ENCODE results near the gene WIZ.
A peak's percentile ranks its signal among the peaks of the same experiment; 100 is the strongest.
"Not testable (repeated sequence)": the region's sequence is repeated elsewhere in the genome, so short reads cannot be mapped to it uniquely, and the experiment has no call there.

WIZ gene

DNA sequence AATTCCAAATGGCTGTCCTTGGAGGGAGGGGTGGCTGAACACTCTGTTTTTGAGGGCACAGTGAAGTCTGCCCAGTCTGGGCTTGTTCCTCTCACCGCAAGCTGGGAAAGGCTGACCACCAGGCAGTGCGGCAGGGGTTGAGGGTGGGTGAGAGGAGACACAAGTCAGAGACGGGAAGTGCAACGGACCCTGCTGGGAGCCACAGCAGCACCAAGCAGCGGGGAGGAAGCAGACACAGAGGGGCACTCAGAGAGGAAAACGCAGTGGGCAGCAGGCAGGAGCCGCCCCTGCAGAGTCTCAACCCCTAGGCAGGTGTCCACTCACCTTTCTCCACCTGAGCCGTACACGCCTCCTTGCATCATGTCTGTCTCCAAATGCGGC, 46.6 kb downstream of the WIZ start:
- no peak for DNase-seq (ENCODE audit: low spot score)

DNA sequence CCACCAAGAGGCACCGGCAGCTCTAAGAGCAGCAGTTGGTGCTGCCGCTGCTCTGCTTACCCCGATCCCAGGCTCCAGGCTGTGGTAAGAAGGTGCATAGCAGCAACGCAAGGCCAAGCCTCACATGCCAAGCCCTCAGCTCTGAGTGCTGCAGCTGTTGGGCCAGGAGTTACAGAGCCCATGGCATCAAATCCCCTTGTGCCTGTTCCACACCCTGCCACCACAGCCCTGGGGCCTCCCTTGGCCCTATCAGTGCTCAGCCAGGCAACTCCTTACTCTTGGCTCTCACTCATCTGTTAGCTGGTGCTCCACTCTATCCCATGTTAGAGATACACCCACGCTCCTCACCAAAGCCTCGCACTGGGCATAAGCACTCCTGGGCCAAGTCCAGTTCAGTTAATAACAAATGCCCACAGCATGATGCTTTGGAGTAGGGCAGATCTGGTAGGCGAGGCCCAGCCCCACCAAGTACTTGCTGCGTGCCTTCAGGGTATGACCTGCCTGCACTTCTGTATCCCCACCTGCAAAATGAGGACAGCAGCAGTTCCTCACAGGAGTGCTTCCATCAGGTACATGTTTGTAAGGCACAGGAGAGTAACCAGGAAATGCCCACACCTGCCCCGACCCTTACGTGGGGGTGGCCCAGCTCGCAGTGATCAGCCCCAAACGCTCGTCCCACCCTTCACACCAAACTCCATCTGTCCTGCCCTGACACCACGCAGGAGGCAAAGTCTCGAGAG, 47.2 kb downstream of the WIZ start:
- peak; percentile 86 for DNase-seq (ENCODE audit: low spot score)

DNA sequence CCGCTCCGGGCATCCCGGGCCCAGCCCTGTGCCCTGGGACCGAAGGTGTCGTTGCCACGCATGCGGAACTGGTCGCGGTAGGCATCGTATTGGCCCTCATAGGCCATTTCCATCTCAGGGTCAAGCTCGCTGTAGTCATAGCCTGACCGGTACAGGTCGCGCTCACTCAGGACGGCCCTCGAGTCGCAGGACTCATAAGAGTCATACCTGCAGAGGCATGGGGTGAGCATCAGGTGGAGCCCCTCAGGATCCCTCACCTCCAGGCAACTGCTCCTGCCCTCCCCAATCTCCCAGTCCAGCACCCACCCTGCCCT, 48.4 kb downstream of the WIZ start:
- no peak for DNase-seq (ENCODE audit: low spot score)

DNA sequence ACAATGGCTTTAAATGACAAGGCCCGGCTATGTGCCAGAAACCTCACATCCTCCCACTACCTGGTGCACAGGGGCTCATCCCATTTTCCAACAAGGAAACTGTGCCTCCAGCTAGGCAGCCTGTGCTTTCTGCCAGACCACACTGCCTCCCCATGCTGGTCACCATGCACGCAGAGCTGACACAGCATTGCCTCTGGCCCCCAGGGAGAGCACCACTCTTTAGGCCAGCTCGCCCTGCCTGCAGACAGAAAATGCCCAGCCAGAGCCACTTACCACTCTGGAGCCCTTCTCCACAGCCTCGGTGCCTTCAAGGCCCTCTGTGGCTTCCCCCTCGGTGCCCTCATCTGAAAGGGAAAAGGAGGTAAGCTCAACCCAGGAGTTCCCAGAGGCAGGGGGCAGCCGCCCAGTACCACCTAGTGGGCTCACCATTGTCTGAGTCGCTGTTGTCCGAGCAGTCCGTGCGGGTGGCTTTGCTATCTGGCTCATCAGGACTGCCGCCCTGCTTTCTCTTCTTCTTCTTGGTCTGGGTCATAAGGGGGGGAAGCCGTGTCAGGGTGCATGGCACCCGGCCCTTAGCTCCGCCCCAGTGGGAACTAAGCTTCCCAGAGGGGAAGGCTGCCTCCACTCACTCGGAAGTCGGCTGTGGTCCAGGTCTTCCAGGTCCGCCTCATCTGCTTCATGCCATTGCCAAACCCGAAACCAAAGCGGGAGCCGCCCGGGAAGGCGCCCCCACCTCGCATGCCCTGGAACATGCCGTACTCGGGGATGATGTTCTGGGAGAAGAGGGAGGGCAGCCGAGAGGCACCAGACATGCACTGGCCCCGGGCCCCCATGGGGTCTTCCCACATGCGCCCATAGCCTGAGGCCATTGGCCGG, 49.0 kb downstream of the WIZ start:
- no peak for DNase-seq (ENCODE audit: low spot score)

DNA sequence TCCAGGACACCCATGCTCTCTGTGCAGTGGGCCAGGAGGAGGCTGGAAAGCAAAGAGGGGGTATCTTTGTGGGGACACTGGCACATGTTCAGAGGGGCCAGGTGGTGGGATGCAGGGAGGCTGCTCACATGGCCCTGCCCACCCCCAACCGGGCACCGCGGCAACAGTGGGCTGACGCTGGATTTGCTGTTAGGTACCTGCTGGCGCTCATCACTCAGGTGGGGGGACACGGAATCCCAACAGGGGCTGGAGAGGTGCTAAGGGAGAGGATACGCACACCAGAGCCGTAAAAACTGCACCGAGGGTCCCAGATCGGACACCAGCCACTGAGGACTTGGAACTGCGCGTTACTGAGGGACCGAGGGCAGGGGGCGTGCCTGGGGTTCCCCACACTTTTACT, 50.1 kb downstream of the WIZ start:
- DNase-seq (ENCODE audit: low spot score), result no peak

DNA sequence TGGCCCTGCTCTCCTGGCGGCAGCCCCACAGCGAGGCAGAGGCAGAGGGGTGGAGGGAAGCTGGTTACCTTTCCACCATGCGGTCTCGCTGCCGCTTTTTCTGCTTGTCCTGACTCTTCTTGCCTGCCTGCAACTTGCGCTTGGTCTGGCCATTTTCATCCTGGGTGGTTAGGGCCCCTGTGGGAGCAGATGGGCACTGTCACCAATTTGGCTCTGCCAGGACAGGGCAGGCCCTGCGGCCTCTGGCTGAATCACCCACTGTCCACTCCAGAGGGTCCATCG, 50.6 kb downstream of the WIZ start:
- DNase-seq (ENCODE audit: low spot score), result no peak

DNA sequence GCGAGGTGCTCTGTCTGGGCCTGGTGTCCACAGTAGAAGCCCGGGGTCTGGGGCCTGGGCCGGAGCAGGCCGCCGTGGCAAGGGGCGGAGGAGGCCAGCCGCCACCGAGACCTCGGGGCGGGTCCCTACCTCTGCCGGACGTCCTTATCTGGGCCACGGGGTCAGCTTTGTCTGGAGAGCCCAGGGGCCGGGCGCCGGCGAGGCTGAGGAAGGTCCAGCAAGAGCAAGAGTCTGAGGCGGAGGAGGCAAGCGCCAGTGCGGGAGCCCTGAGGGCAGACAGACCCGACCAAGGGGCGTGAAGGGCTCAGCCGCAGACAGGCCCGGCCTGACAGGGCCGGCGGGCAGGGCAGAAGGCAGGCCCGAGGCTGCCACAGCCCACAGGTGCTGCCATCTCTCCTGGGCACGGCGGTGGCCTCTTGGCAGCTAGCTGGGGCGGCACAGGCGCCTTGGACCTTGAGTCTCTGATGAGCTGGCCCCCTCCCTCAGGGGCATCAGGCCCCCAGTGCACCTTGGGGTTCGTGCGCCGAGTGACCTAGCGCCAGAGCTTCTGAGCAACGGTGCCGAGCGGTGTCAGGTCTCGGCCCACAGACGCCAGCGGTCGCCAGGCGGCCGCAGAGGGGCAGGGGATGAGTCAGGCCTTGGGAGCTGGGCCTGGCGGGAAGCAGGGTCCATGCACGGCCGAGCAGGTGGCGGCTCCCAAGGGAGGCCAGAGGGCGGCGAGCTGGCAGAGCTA, 51.1 kb downstream of the WIZ start:
- no peak for DNase-seq (ENCODE audit: low spot score)

DNA sequence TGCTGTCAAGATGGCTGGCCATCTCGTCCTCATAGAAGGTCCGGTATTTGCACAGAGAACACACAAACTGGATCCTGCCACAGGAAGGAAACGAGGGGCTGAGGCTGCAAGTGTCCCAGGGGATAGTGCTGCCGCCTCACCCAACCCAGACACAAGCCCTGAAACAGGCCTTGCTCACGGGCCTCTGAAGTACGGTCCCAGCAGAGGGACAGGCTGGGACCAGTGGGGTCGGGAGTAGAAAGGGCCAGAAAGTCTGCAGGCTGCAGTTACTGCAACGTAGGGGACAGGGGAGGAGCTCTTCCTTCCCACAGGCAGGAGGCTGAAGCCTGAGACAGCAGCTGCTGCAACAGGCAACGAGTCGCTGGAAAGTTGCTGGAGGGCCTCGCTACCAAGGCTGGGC, 52.0 kb downstream of the WIZ start:
- no peak for DNase-seq (ENCODE audit: low spot score)

DNA sequence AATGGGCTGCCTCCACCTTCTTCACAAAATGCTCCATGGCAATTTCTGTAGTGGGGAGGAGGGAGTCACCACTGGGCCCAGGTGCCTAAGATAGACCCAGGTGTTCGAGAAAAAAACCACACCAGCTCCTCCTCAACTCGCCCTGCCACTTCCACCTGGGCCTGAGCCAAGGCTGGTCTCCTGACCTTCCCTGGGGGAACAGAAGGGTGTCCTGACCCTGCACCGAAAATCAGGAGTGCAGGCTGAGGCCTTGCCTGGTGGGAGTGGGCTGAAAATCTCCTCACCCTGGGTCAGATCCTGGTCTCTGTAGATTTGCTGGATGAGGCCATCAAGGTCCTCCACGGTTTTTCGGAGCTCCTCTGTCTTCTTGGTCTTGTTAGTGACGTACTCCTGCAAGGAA, 52.5 kb downstream of the WIZ start:
- DNase-seq (ENCODE audit: low spot score), result no peak

DNA sequence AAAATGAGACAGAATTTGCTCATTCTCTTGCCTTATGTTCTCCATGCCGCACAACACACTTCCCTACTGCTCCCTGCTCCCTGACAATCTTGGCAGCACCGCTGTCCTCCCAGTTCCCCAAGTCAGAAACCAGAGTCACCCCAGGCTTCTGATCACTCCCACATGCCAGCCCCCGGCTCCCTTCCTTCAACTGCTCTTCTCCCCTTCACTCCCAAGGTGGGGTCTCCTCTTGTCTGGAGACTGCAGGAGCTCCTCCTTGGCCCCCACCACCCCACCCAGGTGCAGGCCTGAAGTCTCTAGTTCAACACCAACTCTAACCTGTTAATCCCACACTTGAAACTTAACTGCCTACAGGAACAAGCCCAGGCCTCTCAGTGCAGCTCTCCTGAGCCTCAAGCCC, 53.3 kb downstream of the WIZ start:
- DNase-seq (ENCODE audit: low spot score), result no peak

DNA sequence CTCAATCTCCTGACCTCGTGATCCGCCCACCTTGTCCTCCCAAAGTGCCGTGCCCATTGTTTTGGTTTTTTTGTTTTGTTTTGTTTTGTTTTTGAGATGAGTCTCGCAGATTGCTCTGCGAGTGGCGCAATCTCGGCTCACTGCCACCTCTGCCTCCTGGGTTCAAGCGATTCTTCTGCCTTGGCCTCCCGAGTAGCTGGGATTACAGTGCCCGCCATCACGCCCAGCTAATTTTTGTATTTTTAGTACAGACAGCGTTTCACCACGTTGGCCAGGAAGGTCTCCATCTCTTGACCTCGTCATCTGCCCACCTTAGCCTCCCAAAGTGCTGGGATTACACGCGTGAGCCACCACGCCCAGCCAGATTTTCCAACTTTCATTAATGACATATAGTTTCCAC, 54.5 kb downstream of the WIZ start:
- not testable (repeated sequence) for DNase-seq (ENCODE audit: low spot score)

DNA sequence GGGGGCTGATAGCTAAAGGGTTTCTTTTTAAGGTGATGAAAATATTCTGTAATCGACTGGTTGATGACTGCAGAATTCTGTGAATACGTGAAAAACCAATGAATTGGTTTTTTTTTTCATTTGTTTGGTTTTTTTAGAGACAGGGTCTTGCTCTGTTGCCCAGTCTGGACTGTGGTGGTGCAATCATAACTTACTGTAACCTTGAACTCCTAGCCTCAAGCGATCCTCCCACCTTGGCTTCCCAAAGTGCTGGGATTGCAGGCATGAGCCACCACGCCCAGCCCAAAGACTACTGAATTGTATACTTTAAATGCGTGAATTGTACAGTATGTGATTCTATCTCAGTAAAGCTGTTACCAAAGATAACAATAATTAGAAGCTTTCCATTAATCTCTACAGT, 55.3 kb downstream of the WIZ start:
- no peak for DNase-seq (ENCODE audit: low spot score)

DNA sequence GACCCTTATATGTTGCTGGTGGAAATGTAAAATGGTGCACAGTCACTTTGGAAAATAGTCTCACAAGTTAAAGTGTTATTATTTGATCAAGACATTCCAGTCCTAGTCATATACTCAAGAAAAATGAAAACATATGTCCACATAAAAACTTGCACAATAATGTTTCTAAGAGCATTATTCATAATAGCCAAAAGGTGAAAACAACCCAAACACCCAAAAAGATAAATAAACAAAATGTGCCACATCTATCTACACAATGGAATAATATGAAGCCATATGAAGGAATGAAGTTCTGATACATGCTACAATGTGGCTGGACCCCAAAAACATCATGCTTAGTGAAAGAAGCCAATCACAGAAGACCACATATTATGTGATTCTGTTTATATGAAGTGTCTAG, 55.8 kb downstream of the WIZ start:
- DNase-seq (ENCODE audit: low spot score), result no peak

DNA sequence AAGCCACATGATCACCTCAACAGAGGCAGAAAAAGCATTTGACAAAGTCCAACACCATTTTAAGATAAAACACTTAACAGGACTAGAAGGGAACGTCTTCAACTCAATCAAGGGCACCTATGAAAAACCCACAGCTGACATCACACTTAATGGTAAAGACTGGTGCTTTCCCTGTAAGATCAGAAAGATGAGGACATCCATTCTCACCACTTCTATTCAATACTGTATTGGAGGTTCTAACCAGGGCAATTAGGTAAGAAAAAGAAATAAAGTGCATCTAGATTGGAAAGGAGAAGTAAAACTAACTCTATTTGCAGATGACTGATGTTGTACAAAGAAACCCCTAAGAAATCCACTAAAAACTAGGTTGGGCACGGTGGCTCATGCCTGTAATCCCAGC, 58.9 kb downstream of the WIZ start:
- no peak for DNase-seq (ENCODE audit: low spot score)

DNA sequence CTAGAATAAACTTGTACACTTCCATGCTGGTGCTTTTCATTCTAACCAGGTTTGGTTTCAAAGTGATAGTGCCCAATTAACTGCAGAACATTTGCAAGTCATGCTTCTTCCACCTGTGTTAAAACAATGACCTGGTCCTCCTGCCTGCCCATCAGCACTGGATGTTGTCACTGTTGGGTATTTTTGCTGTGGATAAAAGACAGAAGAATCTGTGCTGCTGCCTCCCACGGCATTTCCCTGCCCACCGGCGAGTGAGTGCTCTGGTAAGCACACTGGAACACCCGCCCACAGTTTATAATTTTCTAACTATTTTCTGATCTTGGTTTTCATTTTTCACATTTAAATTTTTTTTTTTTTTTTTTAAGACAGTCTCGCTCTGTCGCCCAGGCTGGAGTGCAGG, 67.9 kb downstream of the WIZ start:
- no peak for DNase-seq (ENCODE audit: low spot score)

DNA sequence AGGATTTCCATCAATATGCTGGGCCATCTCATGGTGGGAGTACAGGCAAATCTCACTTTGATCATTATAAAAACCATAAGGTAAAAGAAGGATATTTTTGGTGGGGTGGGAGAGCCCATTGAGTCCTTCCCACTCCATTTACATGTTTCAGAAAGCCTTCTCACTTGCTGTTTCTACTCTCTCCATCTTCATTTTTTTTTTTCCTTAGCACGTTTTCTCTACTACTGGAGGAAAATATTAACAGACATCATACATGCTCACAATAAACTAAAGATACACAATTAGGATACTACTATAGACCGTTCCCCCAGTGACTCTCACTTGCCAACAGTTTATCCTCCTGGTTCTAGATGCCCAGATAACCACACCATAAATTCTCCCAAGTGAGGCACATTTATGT, 68.3 kb downstream of the WIZ start:
- DNase-seq (ENCODE audit: low spot score), result no peak

DNA sequence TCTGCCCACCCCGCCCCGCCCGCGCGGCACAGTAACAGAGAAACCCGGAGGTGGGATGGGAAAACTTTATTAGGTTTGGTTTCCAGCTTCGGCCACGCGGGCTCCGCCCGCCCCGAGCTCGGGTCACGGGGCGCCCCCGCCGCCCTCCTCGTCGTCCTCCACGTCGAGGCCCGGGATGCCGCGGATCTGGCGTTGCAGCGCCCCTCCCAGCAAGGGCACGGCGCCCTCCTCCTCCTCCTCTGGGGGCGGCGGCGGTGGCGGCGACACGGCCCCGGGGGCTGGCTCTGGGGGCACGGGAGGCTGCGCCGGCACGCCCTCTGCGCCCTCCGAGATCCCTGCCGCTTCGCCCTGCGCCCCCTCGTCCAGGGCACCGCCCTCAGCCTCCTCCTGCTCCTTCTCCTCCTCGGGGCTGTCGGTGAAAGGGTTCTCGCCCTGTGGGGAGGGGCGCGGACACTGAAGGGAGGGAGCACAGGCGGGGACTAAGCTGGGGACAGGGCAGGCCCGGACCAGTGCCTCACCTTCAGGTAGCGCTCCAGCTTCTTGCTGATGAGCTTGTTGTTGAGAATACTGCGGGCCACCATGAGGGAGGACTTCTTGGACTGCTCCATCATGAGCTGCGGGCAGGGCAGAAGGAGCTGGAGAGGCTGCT, 69.6 kb downstream of the WIZ start:
- DNase-seq (ENCODE audit: low spot score), result no peak

DNA sequence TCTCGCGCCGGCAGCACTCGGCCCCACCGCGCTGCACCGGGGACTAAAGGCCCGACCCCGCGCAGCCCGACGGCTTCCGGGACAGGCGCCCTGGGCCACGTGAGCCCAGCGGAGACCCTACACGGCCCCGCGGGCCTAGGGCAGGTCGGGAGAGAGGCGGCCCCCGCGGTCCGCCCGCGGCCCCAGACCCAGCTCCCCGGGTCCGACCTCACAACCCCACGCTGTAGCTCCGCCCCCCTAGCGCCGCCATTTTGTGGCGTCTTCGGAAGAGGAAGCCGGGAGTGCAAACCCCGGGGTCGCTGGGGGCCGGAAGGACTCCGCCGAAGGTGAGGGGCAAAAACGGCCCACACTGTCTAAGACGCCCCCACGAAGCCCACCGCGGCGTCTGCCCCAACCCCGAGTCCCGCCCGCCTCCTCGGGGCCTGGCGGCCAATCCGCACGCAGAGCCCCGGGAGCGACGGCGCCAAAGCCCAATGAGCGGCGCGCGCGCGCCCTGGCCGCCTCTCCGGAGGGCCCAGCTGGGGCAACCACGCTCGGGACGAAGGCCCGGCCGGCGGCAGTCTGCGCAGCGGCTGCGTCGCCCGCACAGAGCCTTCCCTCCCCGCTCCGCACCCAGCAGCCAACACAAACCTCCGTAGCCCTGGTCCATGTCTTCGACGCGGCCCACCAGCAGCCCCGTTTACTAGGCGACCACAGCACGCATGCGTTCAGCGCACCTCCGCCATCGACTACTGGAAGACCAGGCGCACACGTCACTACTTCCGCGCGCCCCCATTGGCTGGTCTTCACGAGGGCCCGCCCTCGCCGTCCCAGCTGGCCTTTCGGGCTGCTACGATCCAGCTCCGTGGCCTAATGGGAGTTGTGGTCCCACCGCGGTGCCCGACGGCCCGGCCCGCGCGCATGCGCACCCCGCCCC, 70.4 kb downstream of the WIZ start, which contains the start of gene AKAP8:
AKAP8 (minus strand) TSS at position 705 of the 916 bp plus-strand sequence; CDS start at position 649, 56 bp downstream.
- DNase-seq (ENCODE audit: low spot score), result peak; percentile 99

DNA sequence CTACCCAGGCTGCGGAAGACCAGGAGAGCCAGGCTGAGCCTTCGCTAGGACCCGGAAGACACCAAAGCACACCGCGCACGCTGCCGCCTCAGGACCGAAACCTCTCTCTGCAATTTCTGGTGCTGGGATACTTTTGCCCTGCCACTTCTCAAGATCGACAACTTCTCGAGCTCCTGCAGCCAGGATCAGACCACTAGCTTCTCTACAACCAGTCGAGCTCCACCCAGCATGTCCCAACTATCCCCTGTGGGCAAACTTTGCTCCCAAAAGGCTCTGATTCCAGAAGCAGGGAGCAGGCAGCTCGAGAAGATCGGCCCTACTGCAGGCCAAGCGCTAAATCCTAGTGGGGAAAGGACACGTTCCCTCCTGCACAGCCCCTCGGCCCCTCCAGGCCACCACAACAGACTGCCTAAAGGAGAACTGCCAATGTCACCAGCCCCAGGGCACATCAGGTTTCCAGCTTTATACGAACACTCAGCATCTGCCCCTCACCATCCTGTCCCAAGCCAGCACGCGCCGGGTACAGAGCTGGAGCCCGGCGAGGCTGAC, 71.1 kb downstream of the WIZ start:
- peak; percentile 59 for DNase-seq (ENCODE audit: low spot score)

DNA sequence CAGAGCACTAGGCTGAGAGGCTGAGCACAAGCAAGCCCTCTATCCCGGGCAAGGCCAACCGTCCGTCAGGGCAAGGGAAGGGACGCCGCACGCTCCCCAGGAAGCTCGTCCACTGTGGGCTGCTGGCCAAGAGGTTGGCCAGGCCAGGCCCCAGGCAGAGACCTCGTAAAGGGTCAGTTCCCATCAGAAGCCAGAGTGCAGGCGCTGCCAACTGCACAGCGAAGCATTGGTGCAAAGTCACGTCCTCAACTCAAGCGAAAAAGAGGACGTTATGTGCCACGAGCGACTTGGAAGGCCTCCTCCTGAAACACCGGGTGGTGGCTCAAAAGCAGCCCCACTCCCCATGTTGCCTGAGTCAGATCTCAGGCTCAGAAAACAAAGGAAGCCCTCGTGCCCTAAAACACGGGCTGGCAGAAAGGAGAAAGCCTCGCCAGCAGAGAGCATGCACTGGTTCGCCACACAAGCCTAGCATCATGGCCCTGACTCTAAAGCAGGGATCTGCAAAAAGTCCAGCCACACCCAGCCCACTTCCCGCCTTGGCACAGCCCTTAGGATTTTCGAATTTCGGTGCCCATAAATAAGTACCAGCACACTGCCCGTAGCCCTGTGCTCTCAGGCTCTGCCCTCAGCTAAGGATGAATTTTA, 74.8 kb downstream of the WIZ start:
- no peak for DNase-seq (ENCODE audit: low spot score)

All from hematopoietic multipotent progenitor cell treated with erythropoietin and hydrocortisone succinate and interleukin-3 and kit ligand, for 17 days (in vitro differentiated cells).